ENCODE data around the gene CHAD.

GRCh38 chr17:50467855-50468303 is 801 bp downstream of the CHAD start:
- TF ChIP-seq CTCF (optimal IDR thresholded peaks at IDR 0.05 in 1 of 3, IDR thresholded peaks at IDR 0.05 in 1 of 3, conservative IDR thresholded peaks at IDR 0.05 in 1 of 3; ENCODE audit: extremely low read depth in 1 of 3, insufficient read depth in 2 of 3, low read length in 3 of 3) = no peak
- no peak for TF ChIP-seq EZH2 (IDR thresholded peaks at IDR 0.05; ENCODE audit: low read length)

All from keratinocyte (primary cell).